WTC11 (cell line): ENCODE results near the gene DNM1. TPM values are rescaled to one million over a fixed set of nuclear protein-coding genes. Genes with fewer than 3 reads are reported as not detected.

Source experiments
- ATAC-seq: fragments of 200-7000 bp; cut with Tn5 transposase; 2 replicates; pipeline ENCODE4 v1.10.0; 2021; ENCODE audit warnings: mild to moderate bottlenecking, moderate library complexity
- CTCF ChIA-PET: fragments of 300-600 bp; sonication (Branson Sonifier 250); formaldehyde crosslinking; loops from one replicate; lab custom pipeline; 2021; ENCODE audit warnings: antibody characterized with exemption; lab: Charles Lee
- POLR2A ChIA-PET: fragments of 350-600 bp; sonication (Branson Sonifier 250); formaldehyde crosslinking; loops from one replicate; lab custom pipeline; 2021; ENCODE audit warnings: antibody characterized with exemption; lab: Charles Lee
- DNase-seq: peaks from one replicate; pipeline ENCODE4 v3.0.0; 2021; ENCODE audit warnings: low spot score
- H3K27ac Mint-ChIP-seq: 2 replicates; pipeline ENCODE4 v1.8.0; 2021; ENCODE audit warnings: mixed read lengths
- H3K27me3 Mint-ChIP-seq: 2 replicates; pipeline ENCODE4 v1.8.0; 2021; ENCODE audit warnings: low read depth, mild to moderate bottlenecking, moderate library complexity, mixed read lengths
- H3K36me3 Mint-ChIP-seq: 2 replicates; pipeline ENCODE4 v1.8.0; 2021; ENCODE audit warnings: mixed read lengths
- H3K4me1 Mint-ChIP-seq: 2 replicates; pipeline ENCODE4 v1.8.0; 2022; ENCODE audit warnings: mixed read lengths
- H3K4me3 Mint-ChIP-seq: 2 replicates; pipeline ENCODE4 v1.8.0; 2021; ENCODE audit warnings: mild to moderate bottlenecking, moderate library complexity, mixed read lengths
- H3K9me3 Mint-ChIP-seq: 2 replicates; pipeline ENCODE4 v1.8.0; 2021; ENCODE audit warnings: mixed read lengths
- CREM ChIP-seq: sonication (generic); formaldehyde crosslinking; IDR thresholded peaks from 2 replicates; pipeline ENCODE4 v1.8.1; 2022; ENCODE audit warnings: mild to moderate bottlenecking, missing genetic modification reagents, moderate library complexity
- E2F4 ChIP-seq: sonication (generic); formaldehyde crosslinking; IDR thresholded peaks from 2 replicates; pipeline ENCODE4 v1.8.1; 2022; ENCODE audit warnings: low read depth, mild to moderate bottlenecking, moderate library complexity, missing genetic modification reagents, borderline replicate concordance
- EMX1 ChIP-seq: fragments of 250-450 bp; sonication (Bioruptor Pico); IDR thresholded peaks from 2 replicates; pipeline ENCODE4 v1.8.0; 2021; ENCODE audit warnings: mild to moderate bottlenecking
- JAZF1 ChIP-seq: fragments of 250-450 bp; sonication (Bioruptor Pico); IDR thresholded peaks from 2 replicates; pipeline ENCODE4 v1.9.0; 2021; ENCODE audit warnings: moderate library complexity, mild to moderate bottlenecking, inconsistent platforms
- JUN ChIP-seq: sonication (generic); formaldehyde crosslinking; IDR thresholded peaks from 2 replicates; pipeline ENCODE4 v1.8.0; 2023; ENCODE audit warnings: mild to moderate bottlenecking, missing genetic modification reagents
- MAX ChIP-seq: sonication (generic); formaldehyde crosslinking; IDR thresholded peaks from 2 replicates; pipeline ENCODE4 v1.8.0; 2022; ENCODE audit warnings: mild to moderate bottlenecking, missing genetic modification reagents
- MXD4 ChIP-seq: fragments of 250-450 bp; sonication (Bioruptor Pico); IDR thresholded peaks from 2 replicates; pipeline ENCODE4 v1.8.0; 2021; ENCODE audit warnings: mild to moderate bottlenecking, moderate library complexity, borderline replicate concordance
- MYBL2 ChIP-seq: sonication (generic); formaldehyde crosslinking; IDR thresholded peaks from 2 replicates; pipeline ENCODE4 v1.8.1; 2023; ENCODE audit warnings: mild to moderate bottlenecking, moderate library complexity, missing genetic modification reagents
- NFATC4 ChIP-seq: fragments of 250-450 bp; sonication (Bioruptor Pico); IDR thresholded peaks from 2 replicates; pipeline ENCODE4 v1.9.0; 2021; ENCODE audit warnings: mild to moderate bottlenecking
- NFE2L1 ChIP-seq: sonication (generic); formaldehyde crosslinking; IDR thresholded peaks from 2 replicates; pipeline ENCODE4 v1.8.1; 2023; ENCODE audit warnings: missing genetic modification reagents
- NFYB ChIP-seq: sonication (generic); formaldehyde crosslinking; conservative IDR thresholded peaks from 2 replicates; pipeline ENCODE4 v1.8.0; 2022; ENCODE audit warnings: low read depth, missing genetic modification reagents
- NR2C2 ChIP-seq: sonication (generic); formaldehyde crosslinking; IDR thresholded peaks from 2 replicates; pipeline ENCODE4 v1.8.0; 2022; ENCODE audit warnings: mild to moderate bottlenecking, missing genetic modification reagents
- NR3C1 ChIP-seq: sonication (generic); formaldehyde crosslinking; conservative IDR thresholded peaks from 2 replicates; pipeline ENCODE4 v1.8.1; 2023; ENCODE audit warnings: low read depth, mild to moderate bottlenecking, missing genetic modification reagents
- OVOL2 ChIP-seq: fragments of 250-450 bp; sonication (Bioruptor Pico); IDR thresholded peaks from 2 replicates; pipeline ENCODE4 v1.9.0; 2021; ENCODE audit warnings: mild to moderate bottlenecking, borderline replicate concordance
- RELA ChIP-seq: sonication (generic); formaldehyde crosslinking; IDR thresholded peaks from 2 replicates; pipeline ENCODE4 v1.8.1; 2022; ENCODE audit warnings: missing genetic modification reagents, mild to moderate bottlenecking, borderline replicate concordance
- RORB ChIP-seq: fragments of 250-450 bp; sonication (Bioruptor Pico); IDR thresholded peaks from 2 replicates; pipeline ENCODE4 v1.9.0; 2021; ENCODE audit warnings: mild to moderate bottlenecking
- SP1 ChIP-seq: sonication (generic); formaldehyde crosslinking; conservative IDR thresholded peaks from 2 replicates; pipeline ENCODE4 v1.8.1; 2022; ENCODE audit warnings: missing genetic modification reagents
- TEAD4 ChIP-seq: sonication (generic); formaldehyde crosslinking; IDR thresholded peaks from 2 replicates; pipeline ENCODE4 v1.8.0; 2022; ENCODE audit warnings: mild to moderate bottlenecking, missing genetic modification reagents
- ZNF121 ChIP-seq: sonication (generic); formaldehyde crosslinking; IDR thresholded peaks from 2 replicates; pipeline ENCODE4 v1.8.0; 2023; ENCODE audit warnings: missing genetic modification reagents
- ZNF138 ChIP-seq: sonication (generic); formaldehyde crosslinking; conservative IDR thresholded peaks from 2 replicates; pipeline ENCODE4 v1.8.1; 2022; ENCODE audit warnings: mild to moderate bottlenecking, moderate library complexity, missing genetic modification reagents
- ZNF263 ChIP-seq: sonication (generic); formaldehyde crosslinking; IDR thresholded peaks from 2 replicates; pipeline ENCODE4 v1.8.1; 2022; ENCODE audit warnings: low read depth, mild to moderate bottlenecking, moderate library complexity, missing genetic modification reagents
- ZNF425 ChIP-seq: fragments of 250-450 bp; sonication (Bioruptor Pico); conservative IDR thresholded peaks from 2 replicates; pipeline ENCODE4 v1.9.0; 2021; ENCODE audit warnings: mild to moderate bottlenecking
- total RNA-seq: library from RNA; stranded (reverse); gene quantifications from 3 replicates; pipeline ENCODE4 v1.2.3, GENCODE V29; 2021
- TF ChIP-seq, protein P1 (sequence below): sonication (generic); formaldehyde crosslinking; IDR thresholded peaks from 2 replicates; pipeline ENCODE4 v1.8.1; 2023; ENCODE audit warnings: mild to moderate bottlenecking, moderate library complexity, missing genetic modification reagents
- TF ChIP-seq, protein P2 (sequence below): sonication (generic); formaldehyde crosslinking; IDR thresholded peaks from 2 replicates; pipeline ENCODE4 v1.8.0; 2022; ENCODE audit warnings: mild to moderate bottlenecking, missing genetic modification reagents
- TF ChIP-seq, protein P3 (sequence below): sonication (generic); formaldehyde crosslinking; IDR thresholded peaks from 2 replicates; pipeline ENCODE4 v1.8.0; 2023; ENCODE audit warnings: missing genetic modification reagents

Gene DNM1
- total RNA-seq, 1 experiment from 2014 or later: 79.0 TPM

DNA sequence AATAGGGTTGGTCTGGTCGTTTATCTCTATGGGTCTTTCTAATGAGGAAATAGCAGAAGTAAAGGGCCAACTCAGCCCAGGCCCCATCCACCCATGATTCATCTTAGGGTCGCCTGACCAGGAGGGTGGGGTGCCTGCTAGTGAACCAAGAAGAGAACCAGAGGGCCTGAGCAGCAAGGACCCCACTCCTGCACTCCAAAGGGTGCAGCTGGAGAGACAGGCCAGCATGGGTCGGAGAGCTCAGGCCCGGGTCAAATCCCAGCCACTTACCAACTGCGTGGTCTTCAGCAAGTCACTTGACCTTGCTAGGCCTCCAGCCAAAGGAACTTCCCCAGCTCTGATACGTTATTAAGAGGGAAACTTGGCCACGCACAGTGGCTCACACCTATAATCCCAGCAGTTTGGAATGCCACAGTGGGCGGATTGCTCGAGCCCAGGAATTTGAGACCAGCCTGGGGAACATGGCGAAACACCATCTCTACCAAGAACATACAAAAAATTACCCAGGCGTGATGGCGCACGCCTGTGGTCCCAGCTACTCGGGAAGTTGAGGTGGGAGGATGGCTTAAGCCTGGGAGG is 38.8 kb upstream of the DNM1 start (continued):
- no peak for TF ChIP-seq E2F4 (CRISPR knock-in tag)
- no peak for TF ChIP-seq JUN (CRISPR knock-in tag)
- no peak for TF ChIP-seq NR3C1
- no peak for TF ChIP-seq RELA
- TF ChIP-seq, protein P1, sequence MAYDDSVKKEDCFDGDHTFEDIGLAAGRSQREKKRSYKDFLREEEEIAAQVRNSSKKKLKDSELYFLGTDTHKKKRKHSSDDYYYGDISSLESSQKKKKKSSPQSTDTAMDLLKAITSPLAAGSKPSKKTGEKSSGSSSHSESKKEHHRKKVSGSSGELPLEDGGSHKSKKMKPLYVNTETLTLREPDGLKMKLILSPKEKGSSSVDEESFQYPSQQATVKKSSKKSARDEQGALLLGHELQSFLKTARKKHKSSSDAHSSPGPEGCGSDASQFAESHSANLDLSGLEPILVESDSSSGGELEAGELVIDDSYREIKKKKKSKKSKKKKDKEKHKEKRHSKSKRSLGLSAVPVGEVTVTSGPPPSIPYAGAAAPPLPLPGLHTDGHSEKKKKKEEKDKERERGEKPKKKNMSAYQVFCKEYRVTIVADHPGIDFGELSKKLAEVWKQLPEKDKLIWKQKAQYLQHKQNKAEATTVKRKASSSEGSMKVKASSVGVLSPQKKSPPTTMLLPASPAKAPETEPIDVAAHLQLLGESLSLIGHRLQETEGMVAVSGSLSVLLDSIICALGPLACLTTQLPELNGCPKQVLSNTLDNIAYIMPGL (CRISPR knock-in tag): no peak
- no peak for TF ChIP-seq ZNF425 (CRISPR knock-in tag)

GRCh38 chr9:128166169-128166568 is 37.0 kb upstream of the DNM1 start:
- Mint-ChIP-seq H3K9me3 (no peaks in the 10 kb centered on the region), H3K27me3 (no peaks in the 10 kb centered on the region), H3K27ac (no peak overlapping the region), H3K4me3 (no peak overlapping the region), H3K4me1 (peaks cover 1% of the 10 kb centered on the region), H3K36me3 (peaks cover 34% of the 10 kb centered on the region)
- DNase-seq (no peak), ATAC-seq (no peak)
- CTCF ChIA-PET: no interaction called here
- POLR2A ChIA-PET: no interaction called here
- no peak for TF ChIP-seq NFYB (CRISPR knock-in tag)
- TF ChIP-seq CREM (CRISPR knock-in tag): no peak
- no peak for TF ChIP-seq ZNF263 (CRISPR knock-in tag)
- TF ChIP-seq NFE2L1 (CRISPR knock-in tag): no peak

DNA sequence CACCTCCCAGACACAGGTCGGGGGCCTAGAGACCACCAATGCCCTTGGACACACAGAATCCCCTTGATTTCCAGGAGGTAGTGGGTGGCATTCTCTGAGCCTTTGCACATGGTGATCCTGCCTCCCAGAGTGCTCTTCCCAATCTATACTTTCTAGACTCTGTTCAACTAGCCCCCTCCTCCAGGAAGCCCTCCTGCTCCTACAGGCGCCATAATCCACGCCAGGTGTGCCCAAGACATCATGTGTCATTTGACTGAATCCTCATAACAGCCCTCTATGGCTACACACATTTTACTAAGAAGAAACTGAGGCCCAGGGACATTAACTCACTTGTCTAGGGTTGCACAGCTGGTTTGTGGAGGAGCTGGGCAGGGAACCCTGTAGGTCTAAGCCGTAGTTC is 36.0 kb upstream of the DNM1 start:
- Mint-ChIP-seq H3K4me3 (no peak overlapping the region), H3K27me3 (no peaks in the 10 kb centered on the region), H3K27ac (no peak overlapping the region), H3K36me3 (peaks cover 34% of the 10 kb centered on the region), H3K4me1 (no peaks in the 10 kb centered on the region), H3K9me3 (no peaks in the 10 kb centered on the region)
- DNase-seq: no peak
- ATAC-seq: no peak
- TF ChIP-seq, protein P2, sequence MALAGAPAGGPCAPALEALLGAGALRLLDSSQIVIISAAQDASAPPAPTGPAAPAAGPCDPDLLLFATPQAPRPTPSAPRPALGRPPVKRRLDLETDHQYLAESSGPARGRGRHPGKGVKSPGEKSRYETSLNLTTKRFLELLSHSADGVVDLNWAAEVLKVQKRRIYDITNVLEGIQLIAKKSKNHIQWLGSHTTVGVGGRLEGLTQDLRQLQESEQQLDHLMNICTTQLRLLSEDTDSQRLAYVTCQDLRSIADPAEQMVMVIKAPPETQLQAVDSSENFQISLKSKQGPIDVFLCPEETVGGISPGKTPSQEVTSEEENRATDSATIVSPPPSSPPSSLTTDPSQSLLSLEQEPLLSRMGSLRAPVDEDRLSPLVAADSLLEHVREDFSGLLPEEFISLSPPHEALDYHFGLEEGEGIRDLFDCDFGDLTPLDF (CRISPR knock-in tag): no peak
- CTCF ChIA-PET: no interaction called here
- POLR2A ChIA-PET: no interaction called here

DNA sequence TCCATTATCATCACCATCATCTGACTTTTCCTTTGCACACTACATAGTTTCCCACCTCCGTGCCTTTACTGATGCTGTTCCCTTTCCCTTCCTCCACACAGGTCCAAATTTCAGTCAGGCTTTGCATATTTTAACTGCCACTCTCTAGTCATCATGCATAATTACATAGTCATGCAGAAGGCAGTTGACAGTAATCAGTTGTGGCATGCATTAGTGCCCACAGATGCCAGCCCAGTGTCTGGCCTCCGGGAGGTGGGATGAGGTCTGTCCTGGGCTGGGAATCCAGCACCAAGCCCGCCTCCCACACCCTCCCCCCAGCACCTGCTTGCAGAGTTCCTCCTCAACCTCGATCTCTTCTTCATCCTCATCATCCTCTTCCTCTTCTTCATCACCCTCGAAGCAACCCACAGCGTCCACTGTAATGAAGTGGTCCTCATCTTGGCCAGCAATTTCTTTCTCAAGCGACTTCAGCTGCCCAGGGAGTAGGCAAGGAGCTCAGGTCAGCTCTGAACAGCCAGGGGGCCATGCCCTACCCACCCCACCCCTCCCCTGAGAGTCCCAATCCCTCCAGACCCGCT is 34.4 kb upstream of the DNM1 start:
- no peak for ATAC-seq
- DNase-seq: no peak
- POLR2A ChIA-PET: no interaction called here
- Mint-ChIP-seq H3K4me3 (no peak overlapping the region), H3K9me3 (no peaks in the 10 kb centered on the region), H3K27me3 (no peaks in the 10 kb centered on the region), H3K27ac (peak overlapping the region; percentile 16; the same call in 1 of the 2 replicates), H3K36me3 (peaks cover 30% of the 10 kb centered on the region), H3K4me1 (no peaks in the 10 kb centered on the region)
- CTCF ChIA-PET: interaction anchor here (0.6 to 1.2 kb wide), 3 partner anchors 44 to 64 kb away, joined by 3 read pairs; no protein-coding TSS in a partner anchor
- TF ChIP-seq ZNF138 (CRISPR knock-in tag) (no peak), OVOL2 (no peak), MAX (CRISPR knock-in tag) (no peak), MYBL2 (no peak), NR2C2 (no peak), NFATC4 (CRISPR knock-in tag) (no peak), JAZF1 (CRISPR knock-in tag) (no peak), MXD4 (CRISPR knock-in tag) (no peak), RORB (no peak), SP1 (CRISPR knock-in tag) (no peak), TEAD4 (CRISPR knock-in tag) (no peak), ZNF121 (CRISPR knock-in tag) (no peak), EMX1 (CRISPR knock-in tag) (no peak), JUN (CRISPR knock-in tag) (no peak)
- TF ChIP-seq, protein P3, sequence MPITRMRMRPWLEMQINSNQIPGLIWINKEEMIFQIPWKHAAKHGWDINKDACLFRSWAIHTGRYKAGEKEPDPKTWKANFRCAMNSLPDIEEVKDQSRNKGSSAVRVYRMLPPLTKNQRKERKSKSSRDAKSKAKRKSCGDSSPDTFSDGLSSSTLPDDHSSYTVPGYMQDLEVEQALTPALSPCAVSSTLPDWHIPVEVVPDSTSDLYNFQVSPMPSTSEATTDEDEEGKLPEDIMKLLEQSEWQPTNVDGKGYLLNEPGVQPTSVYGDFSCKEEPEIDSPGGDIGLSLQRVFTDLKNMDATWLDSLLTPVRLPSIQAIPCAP: no peak
